GM19099 (cell line): Measurements from ENCODE around the gene GCSH.

Experiments used
- POLR2A ChIP-seq: IDR thresholded peaks from 3 replicates; pipeline ENCODE4 v1.6.1; 2011; ENCODE audit warnings: low read depth; ENCODE audit not compliant: insufficient read length; ENCODE audit errors: extremely low read depth

The GCSH gene

GRCh38 chr16:81076566-81077075 lies 19.6 kb downstream of the GCSH start:
- TF ChIP-seq POLR2A, result no peak

GRCh38 chr16:81073560-81074330 lies 22.4 kb downstream of the GCSH start:
- TF ChIP-seq POLR2A, result no peak

DNA sequence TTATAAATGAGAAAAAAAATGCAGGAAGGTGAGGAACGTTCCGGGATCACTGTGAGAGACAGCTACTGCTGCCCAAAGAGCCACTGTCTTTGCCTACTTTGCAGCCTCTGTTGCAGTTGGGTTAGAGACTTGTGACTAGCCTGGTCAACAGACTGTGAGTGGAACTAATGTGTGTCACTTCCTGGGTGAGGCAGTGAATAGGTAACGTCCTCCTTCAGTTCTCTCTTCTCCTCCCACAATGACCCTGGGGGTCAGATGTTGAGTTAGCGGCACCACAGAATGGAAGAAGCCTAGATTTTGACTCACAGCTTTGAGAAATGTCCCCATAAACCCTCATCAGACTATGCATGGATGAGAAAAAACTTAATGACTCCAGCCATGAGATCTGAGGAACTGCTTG lies 24.4 kb downstream of the GCSH start:
- TF ChIP-seq POLR2A, result no peak

DNA sequence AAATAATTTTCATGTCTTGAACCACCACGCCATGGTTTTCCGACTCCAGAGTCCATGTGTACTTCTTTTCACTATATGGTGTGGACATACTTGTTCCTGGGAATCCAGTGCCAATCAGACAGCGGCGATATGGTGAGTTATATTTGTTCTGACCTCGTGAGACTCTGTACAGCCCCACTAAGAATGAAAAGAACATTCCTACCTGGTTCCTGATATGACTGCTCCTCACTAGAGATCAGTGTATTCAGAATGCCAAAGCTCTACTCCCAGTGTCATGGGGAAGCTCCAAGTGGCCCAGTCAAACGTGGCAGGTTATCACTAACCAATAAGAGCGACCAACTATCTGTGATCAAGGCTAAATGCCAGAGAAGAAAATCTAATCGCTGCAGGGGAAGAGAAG lies 25.2 kb downstream of the GCSH start:
- no peak for TF ChIP-seq POLR2A

DNA sequence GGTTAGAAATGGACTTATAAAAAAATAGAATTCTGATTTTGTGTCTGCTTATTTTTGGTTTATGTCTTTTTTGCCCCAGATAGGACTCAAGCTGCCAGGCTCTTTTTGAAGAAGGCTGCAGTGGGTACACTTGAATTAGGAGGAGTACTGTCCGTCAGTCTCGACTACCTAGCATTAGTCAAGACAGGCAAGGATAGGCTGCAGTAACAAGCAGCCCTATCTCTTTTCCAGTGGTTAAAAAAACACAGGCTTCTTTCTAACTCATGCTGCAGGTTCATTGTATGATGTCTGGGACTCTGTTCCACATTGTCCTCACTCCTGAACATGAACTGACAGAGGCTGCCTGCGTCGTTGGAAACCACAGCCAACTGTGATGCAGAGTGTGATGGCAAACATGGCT lies 27.1 kb downstream of the GCSH start:
- no peak for TF ChIP-seq POLR2A

DNA sequence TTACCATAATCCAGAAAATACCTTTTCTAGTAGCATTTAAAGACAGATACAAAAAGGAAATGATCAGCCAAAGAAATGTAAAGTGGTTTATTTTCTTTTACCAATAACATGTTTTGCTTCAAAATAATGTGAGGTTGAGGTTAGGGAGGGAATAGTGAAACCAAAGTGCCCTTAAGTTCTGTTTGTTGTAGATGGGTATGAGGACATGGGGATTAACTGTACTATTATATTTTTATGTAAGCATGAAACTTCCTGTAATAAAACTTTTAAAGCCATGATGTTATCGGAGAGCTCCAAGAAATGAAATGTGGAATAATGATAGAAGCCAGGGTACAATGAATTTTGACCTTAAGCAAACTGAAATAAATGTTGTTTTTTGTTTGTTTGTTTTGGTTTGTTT lies 29.0 kb downstream of the GCSH start:
- TF ChIP-seq POLR2A, result no peak

GRCh38 chr16:81066681-81067080 lies 29.5 kb downstream of the GCSH start:
- TF ChIP-seq POLR2A, result no peak

DNA sequence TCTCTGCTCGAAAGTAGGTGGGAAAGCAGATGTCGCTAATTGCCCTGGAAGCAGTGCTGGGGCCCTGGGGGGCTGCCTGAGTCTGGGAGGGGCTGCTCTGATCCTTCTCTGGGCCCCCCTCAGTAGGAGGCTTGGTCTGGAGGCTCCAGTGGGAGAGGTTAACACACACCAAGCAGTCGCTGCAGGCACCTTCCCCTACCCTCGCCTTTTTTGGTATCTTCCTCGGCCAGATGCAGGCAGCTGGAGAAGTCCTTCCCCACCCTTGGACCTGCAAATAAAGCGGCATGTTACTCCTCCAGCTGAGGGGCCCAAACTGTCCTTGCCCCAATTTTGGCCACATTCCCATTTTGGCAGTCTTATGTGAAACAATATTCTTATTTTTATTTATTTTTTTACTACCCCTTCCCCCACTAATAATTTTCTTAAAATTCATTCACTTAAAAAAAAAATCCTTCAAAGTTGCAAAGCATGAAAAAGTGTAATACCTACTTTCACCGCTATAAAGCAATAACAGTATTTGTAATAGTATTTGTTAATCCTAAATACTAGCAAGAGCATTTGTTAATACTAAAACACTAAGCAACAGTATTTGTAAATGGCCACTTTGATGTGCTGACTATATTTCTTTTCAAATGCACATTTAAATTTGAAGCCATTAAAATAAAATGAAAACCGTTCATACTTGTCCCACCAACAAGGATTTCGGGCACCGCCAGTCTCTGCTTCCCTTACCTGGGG lies 34.2 kb downstream of the GCSH start:
- TF ChIP-seq POLR2A, result no peak

DNA sequence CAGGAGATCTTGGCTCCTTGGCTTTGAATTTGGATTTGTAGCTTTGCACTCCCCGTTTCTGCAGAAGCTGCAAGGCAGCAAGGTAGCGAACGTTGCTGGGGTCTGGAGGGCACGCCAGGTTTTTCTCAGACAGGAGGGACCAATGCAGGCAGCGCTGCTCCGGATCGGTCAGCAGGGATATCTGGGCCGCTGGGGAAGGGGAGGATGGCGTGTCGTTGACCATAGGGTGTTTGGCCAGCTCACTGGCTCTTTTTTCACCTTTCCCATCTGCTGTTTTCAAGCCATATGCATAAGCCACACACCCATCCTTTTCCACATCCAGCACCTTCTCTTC lies 34.9 kb downstream of the GCSH start:
- no peak for TF ChIP-seq POLR2A

DNA sequence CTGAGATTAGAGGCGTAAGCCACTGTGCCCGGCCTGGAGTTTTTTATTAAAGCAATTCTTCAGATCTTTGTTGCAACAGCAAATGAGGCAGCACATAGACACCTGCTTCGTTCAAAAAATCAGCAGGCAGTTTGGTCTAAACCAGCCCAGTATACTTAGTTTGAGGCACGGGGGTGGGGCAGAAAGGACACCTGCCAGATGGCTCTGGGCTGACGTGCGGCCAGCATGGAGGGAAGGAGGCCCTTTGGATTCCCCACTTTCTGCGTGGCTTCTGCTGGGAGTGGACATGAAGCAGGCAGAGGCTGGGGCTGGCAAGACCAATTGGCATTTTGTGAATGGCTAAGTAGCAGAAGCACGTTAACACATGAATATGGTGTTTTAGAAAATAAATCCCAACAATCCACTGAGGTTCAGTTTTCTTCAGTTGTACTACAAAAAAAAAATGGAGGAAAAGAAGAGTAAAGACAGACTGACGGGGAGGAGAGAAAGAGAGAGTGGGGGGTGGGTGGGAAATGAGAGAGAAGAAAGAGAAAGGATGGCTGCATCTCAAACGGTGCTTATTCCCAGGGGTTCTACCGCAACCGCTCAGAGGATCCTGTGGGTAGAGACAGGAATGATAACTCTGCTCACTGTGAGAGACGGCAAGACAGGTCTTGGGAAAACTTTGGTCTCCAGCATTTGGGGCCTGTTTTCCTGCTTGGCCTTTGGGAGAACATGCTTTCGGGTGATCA lies 35.5 kb downstream of the GCSH start:
- no peak for TF ChIP-seq POLR2A

GRCh38 chr16:81053761-81054160 lies 42.4 kb downstream of the GCSH start:
- no peak for TF ChIP-seq POLR2A

DNA sequence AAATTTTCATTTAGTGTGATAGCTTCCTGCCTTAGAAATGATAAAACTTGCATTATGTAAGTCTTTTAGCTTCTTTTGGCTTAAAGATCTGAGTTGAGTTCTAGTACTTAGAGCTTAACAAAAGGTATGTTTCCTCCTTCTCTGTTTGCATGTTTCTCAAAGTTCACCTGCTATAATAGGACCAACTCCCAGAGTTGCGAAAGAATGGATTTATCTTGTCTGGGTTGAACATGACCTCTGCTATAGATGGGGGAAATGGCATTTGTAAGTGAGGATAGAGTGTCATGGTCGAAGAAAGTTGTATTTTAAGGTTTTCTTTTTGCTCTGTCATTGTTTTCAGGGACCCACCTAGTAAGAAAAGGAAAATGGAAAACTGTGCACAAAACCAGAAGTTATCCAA lies 53.4 kb downstream of the GCSH start:
- no peak for TF ChIP-seq POLR2A

DNA sequence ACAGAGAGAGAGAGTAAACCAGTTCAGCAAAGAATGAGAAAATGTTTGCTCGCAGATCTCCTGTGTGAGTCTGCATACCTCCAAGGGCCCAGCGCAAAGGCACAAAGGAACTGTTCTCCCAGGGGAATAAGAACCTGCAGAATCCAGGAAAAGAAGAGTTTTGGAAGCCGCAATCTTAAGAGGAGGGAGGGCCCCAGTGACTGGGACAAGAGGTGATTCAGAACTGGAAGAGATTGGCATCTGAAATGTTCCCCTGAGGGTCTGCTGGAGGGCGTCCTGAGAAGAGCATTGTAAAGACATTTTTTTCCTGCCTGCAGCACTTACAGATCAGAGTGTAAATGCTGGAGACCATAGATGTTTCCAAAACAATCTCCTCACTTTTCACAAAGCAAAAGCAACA lies 54.5 kb downstream of the GCSH start:
- TF ChIP-seq POLR2A, result no peak

DNA sequence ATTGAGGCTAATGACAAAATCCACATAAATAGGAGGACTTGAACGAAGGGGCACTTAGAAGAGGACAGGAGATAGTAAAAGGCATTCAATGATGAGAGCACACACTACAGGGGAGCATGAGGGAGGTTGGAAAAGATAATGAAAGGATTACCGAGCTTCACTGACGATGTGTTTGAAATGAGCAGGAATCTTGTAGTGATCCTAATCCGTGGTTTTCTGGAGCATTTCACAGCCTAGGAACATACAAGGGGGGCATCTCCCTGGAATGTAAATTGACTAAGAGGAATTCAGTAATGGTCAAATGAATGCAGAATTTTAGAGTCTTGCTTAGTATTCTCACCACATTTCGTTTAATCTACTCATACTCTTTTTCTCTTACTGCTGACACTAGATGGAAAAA lies 55.4 kb downstream of the GCSH start:
- no peak for TF ChIP-seq POLR2A

DNA sequence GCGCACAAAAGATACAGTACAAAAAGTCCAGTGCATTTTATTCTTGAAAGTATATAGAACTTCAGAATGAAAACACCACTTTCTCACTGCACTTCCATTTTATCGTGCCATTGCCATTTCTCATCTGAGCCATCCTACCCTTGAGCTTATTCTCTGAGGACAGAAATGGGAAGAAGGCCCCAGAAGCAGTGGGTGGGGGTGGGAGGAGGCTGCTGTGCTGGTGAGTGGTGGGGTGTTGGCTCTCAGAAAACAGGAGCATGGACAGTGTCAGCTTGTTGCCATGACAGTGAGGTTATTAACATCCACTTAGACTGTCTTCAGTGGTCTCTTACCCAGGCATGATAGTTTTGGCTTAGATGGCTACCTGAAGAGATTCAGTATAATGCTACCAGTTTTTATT lies 56.1 kb downstream of the GCSH start:
- TF ChIP-seq POLR2A, result no peak

- no peak for TF ChIP-seq POLR2A
Measured at GRCh38 chr16:81036751-81037350, 59.3 kb downstream of the GCSH start.
